Parathyroid adenoma (tissue), 2 donors: ENCODE measurements around the gene CNTN5.

Source experiments
- H2AFZ ChIP-seq: fragments of 300-600 bp; sonication (generic); one replicate; pipeline ENCODE4 v1.7.0; 2017; ENCODE audit warnings: antibody characterized with exemption, mild to moderate bottlenecking
- H3K27ac ChIP-seq: fragments of 300-600 bp; sonication (generic); one replicate; pipeline ENCODE4 v1.7.0; 2017
- H3K27me3 ChIP-seq: fragments of 300-600 bp; sonication (generic); one replicate; pipeline ENCODE4 v1.7.0; 2017; ENCODE audit warnings: low read length; ENCODE audit not compliant: control insufficient read depth, insufficient read depth
- H3K36me3 ChIP-seq: fragments of 300-600 bp; sonication (generic); one replicate; pipeline ENCODE4 v1.7.0; 2017; ENCODE audit warnings: low read length; ENCODE audit not compliant: control insufficient read depth, insufficient read depth
- H3K4me1 ChIP-seq: fragments of 300-600 bp; sonication (generic); one replicate; pipeline ENCODE4 v1.7.0; 2017; ENCODE audit warnings: control low read depth
- H3K4me2 ChIP-seq: fragments of 300-600 bp; sonication (generic); one replicate; pipeline ENCODE4 v1.7.0; 2017; ENCODE audit warnings: low read length
- H3K4me3 ChIP-seq: fragments of 300-600 bp; sonication (generic); one replicate; pipeline ENCODE4 v1.7.0; 2017; ENCODE audit warnings: low read depth, low read length
- H3K79me2 ChIP-seq: fragments of 300-600 bp; sonication (generic); one replicate; pipeline ENCODE4 v1.7.0; 2017; ENCODE audit warnings: control low read depth
- H3K9ac ChIP-seq: fragments of 300-600 bp; sonication (generic); one replicate; pipeline ENCODE4 v1.7.0; 2017; ENCODE audit warnings: mild to moderate bottlenecking
- H3K9me3 ChIP-seq: fragments of 300-600 bp; sonication (generic); one replicate; pipeline ENCODE4 v1.7.0; 2017; ENCODE audit warnings: low read length; ENCODE audit not compliant: control insufficient read depth
- CTCF ChIP-seq: fragments of 300-600 bp; sonication (generic); IDR thresholded peaks from one replicate; pipeline ENCODE4 v1.7.0; 2017; ENCODE audit warnings: antibody characterized with exemption, mild to moderate bottlenecking
- donor health status: primary hyperparathyroidism.

The CNTN5 gene

GRCh38 chr11:99432677-99433076 is 411.9 kb downstream of the CNTN5 start:
- no peak overlapping the region for H3K9ac ChIP-seq
- H2AFZ ChIP-seq = no peak overlapping the region
- H3K79me2 ChIP-seq = no peaks in the 10 kb centered on the region
- H3K4me1 ChIP-seq = no peaks in the 10 kb centered on the region
- no peak overlapping the region for H3K4me3 ChIP-seq
- no peaks in the 10 kb centered on the region for H3K36me3 ChIP-seq
- no peaks in the 10 kb centered on the region for H3K9me3 ChIP-seq
- H3K27ac ChIP-seq = no peak overlapping the region
- H3K4me2 ChIP-seq = no peak overlapping the region
- H3K27me3 ChIP-seq = no peaks in the 10 kb centered on the region
- no peak for TF ChIP-seq CTCF

GRCh38 chr11:99443276-99443675 is 422.5 kb downstream of the CNTN5 start:
- no peaks in the 10 kb centered on the region for H3K9me3 ChIP-seq
- no peaks in the 10 kb centered on the region for H3K36me3 ChIP-seq
- no peaks in the 10 kb centered on the region for H3K4me1 ChIP-seq
- no peak overlapping the region for H3K27ac ChIP-seq
- H2AFZ ChIP-seq = no peak overlapping the region
- no peak overlapping the region for H3K4me3 ChIP-seq
- no peaks in the 10 kb centered on the region for H3K79me2 ChIP-seq
- H3K9ac ChIP-seq = no peak overlapping the region
- no peak overlapping the region for H3K4me2 ChIP-seq
- TF ChIP-seq CTCF = no peak
- no peaks in the 10 kb centered on the region for H3K27me3 ChIP-seq

- Histone ChIP-seq H3K27ac (no peak overlapping the region), H3K9me3 (no peaks in the 10 kb centered on the region), H3K27me3 (no peaks in the 10 kb centered on the region), H3K4me3 (no peak overlapping the region), H3K79me2 (no peaks in the 10 kb centered on the region), H3K9ac (no peak overlapping the region), H2AFZ (no peak overlapping the region), H3K36me3 (no peaks in the 10 kb centered on the region), H3K4me2 (no peak overlapping the region), H3K4me1 (no peaks in the 10 kb centered on the region)
- TF ChIP-seq CTCF = no peak
These were observed 425.7 kb downstream of the CNTN5 start for GRCh38 chr11:99446400-99446799.

GRCh38 chr11:99449345-99449744 is 428.6 kb downstream of the CNTN5 start:
- Histone ChIP-seq H3K9me3 (no peaks in the 10 kb centered on the region), H3K4me3 (no peak overlapping the region), H3K4me2 (no peak overlapping the region), H3K27me3 (no peaks in the 10 kb centered on the region), H3K9ac (no peak overlapping the region), H2AFZ (no peak overlapping the region), H3K36me3 (no peaks in the 10 kb centered on the region), H3K4me1 (no peaks in the 10 kb centered on the region), H3K27ac (no peak overlapping the region), H3K79me2 (no peaks in the 10 kb centered on the region)
- no peak for TF ChIP-seq CTCF

- no peak overlapping the region for H3K4me2 ChIP-seq
- no peak overlapping the region for H3K4me3 ChIP-seq
- H3K36me3 ChIP-seq = no peaks in the 10 kb centered on the region
- no peak overlapping the region for H3K27ac ChIP-seq
- no peaks in the 10 kb centered on the region for H3K9me3 ChIP-seq
- H3K4me1 ChIP-seq = no peaks in the 10 kb centered on the region
- no peaks in the 10 kb centered on the region for H3K27me3 ChIP-seq
- H3K79me2 ChIP-seq = no peaks in the 10 kb centered on the region
- no peak for TF ChIP-seq CTCF
- H3K9ac ChIP-seq = no peak overlapping the region
- no peak overlapping the region for H2AFZ ChIP-seq
These were observed 431.3 kb downstream of the CNTN5 start for GRCh38 chr11:99452075-99452474.
